ENCODE results near the gene IDUA.
"Not testable (repeated sequence)": the region's sequence is repeated elsewhere in the genome, so short reads cannot be mapped to it uniquely, and the experiment has no call there.

Gene IDUA

DNA sequence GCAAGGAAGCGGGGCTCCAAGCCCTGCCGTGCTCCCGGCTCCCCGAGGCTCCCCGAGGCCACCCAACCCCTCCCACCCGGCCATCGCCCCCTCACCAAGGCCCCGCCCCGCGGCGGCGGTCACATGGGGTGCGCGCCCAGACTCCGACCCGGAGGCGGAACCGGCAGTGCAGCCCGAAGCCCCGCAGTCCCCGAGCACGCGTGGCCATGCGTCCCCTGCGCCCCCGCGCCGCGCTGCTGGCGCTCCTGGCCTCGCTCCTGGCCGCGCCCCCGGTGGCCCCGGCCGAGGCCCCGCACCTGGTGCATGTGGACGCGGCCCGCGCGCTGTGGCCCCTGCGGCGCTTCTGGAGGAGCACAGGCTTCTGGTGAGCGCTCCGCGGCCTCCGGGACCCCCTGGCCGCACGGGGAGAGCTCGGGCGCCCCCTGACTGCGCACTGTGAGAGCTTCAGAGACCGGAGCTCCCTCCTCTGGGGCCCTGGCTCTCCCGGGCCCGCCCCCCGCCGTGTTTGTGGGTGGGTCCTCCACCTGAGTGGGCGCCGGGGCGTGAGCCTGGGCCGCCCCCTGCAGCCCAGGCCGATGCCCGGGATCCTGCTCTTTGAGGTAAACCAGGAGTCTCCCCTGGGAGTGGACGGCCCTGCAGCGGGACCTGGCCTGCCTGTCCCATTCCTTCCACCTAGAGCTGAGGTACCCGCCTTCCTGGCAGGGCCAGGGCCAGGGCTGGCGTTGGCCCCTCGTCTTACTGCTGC, at the start of gene IDUA:
IDUA (plus strand) TSS at position 166 of the 745 bp plus-strand sequence; CDS start at position 207, 41 bp downstream.
- Histone ChIP-seq H3K4me3 (ENCODE audit: low read length) (peak within 1 kb of the TSS; percentile 41; the same call in 1 of the 2 replicates), H3K27me3 (ENCODE audit: control insufficient read depth, insufficient read depth, low read length) (peaks cover 2% of the 10 kb centered on the region; the same call in 1 of the 2 replicates), H3K4me1 (ENCODE audit: control insufficient read depth, insufficient read depth, low read length) (no peaks in the 10 kb centered on the region), H3K9me3 (ENCODE audit: control insufficient read depth, insufficient read depth, low read length) (no peaks in the 10 kb centered on the region), H3K36me3 (ENCODE audit: control insufficient read depth, insufficient read depth, low read length) (no peaks in the 10 kb centered on the region; the same call in 1 of the 2 replicates), H3K27ac (ENCODE audit: low read length) (no peak within 1 kb of the TSS)
- no CpG with 5 or more reads among the region's 69 CpGs for WGBS (ENCODE audit: insufficient coverage, insufficient read length)
- no peak for DNase-seq (ENCODE audit: low read depth, low spot score)

DNA sequence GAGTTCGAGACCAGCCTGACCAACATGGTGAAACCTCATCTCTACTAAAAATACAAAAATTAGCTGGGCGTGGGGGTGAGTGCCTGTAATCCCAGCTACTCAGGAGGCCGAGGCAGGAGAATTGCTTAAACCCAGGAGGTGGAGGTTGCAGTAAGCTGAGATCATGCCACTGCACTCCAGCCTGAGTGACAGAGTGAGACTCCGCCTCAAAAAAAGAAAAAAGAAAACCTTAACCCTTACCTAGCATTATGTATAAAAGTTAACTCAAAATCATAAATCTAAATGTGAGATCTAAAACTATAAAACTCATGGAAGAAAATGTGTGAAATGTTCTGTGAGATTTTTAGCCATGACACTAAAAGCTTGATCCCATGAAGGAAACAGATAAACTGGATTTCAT, 47.3 kb upstream of the IDUA start:
- H3K4me3 ChIP-seq (ENCODE audit: low read length); H3K9me3 ChIP-seq (ENCODE audit: control insufficient read depth, insufficient read depth, low read length); DNase-seq (ENCODE audit: low read depth, low spot score); H3K27me3 ChIP-seq (ENCODE audit: control insufficient read depth, insufficient read depth, low read length); H3K4me1 ChIP-seq (ENCODE audit: control insufficient read depth, insufficient read depth, low read length); H3K36me3 ChIP-seq (ENCODE audit: control insufficient read depth, insufficient read depth, low read length); H3K27ac ChIP-seq (ENCODE audit: low read length): not testable (repeated sequence)
- no CpG with 5 or more reads among the region's 4 CpGs for WGBS (ENCODE audit: insufficient coverage, insufficient read length)

DNA sequence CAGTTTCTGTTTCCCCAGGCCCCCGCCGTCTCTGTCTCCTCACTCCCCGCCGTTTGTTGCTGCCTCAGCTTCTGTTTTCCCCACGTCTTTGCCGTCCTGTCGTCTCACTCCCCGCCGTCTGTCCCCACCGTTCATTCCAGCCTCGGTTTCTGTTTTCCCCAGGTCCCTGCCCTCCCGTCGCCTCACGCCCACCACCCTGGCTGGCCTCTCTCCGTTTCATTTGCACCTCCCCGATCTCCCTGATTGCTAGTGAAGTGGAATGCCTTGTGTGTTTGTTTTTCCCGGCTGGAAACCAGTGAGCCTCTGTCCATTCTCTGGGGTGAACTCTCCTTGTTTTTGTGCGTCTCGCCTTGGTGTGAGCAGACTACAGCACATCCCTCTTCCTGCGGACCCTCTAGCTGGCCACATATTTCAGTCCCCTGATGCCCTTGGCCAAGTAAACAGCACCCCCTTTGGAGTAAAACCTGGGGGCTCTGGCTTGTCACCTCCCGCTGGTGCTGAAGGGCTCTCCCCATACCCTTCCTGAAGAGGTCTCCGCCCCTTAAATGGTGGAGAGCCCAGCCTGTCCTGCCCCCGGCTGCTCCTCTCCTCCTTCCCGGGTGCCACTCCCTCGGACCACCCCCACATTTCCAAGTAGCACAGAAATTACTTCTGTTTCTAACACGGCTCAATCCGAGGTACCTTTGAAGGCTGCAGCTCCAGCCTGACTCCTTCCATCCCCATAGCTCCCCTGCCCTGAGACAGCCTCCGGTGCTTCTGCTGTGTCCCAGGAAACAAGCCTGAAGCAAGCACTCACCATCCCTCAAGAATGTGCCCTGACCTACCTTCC, 41.4 kb upstream of the IDUA start:
- WGBS (ENCODE audit: insufficient coverage, insufficient read length), result no CpG with 5 or more reads among the region's 28 CpGs
- 0 out of 2 replicates have a peak overlapping the region, but pooled peaks have one; percentile 3 for H3K4me3 ChIP-seq (ENCODE audit: low read length)
- DNase-seq (ENCODE audit: low read depth, low spot score), result no peak

DNA sequence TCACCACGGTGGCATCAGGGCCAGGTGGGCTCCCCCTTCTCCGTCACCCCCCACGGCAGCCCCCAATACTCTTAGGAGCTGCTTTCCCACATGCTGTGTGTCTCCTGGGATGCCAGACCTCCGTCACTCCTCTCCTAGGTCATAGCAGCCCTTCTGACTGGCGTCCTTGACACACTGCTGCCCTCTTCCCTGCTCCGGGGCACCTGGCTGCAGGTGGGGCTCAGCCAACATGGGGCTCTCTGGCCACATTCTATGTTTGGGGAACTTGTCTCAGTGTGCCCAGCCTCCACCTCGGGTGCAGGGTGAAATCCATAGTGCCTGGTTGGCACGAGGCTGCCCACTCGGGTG, 40.8 kb upstream of the IDUA start:
- Histone ChIP-seq H3K4me1 (ENCODE audit: control insufficient read depth, insufficient read depth, low read length) (peaks cover 2% of the 10 kb centered on the region), H3K36me3 (ENCODE audit: control insufficient read depth, insufficient read depth, low read length) (no peaks in the 10 kb centered on the region; the same call in 1 of the 2 replicates), H3K4me3 (ENCODE audit: low read length) (no peak overlapping the region), H3K27ac (ENCODE audit: low read length) (no peak overlapping the region), H3K27me3 (ENCODE audit: control insufficient read depth, insufficient read depth, low read length) (no peaks in the 10 kb centered on the region), H3K9me3 (ENCODE audit: control insufficient read depth, insufficient read depth, low read length) (no peaks in the 10 kb centered on the region)
- DNase-seq (ENCODE audit: low read depth, low spot score), result no peak
- WGBS (ENCODE audit: insufficient coverage, insufficient read length), result no CpG with 5 or more reads among the region's 9 CpGs

More for the DNA sequence above, 41.4 kb upstream of the IDUA start:
- H3K27me3 ChIP-seq (ENCODE audit: control insufficient read depth, insufficient read depth, low read length), result no peaks in the 10 kb centered on the region
- H3K4me1 ChIP-seq (ENCODE audit: control insufficient read depth, insufficient read depth, low read length), result peaks cover 2% of the 10 kb centered on the region
- H3K36me3 ChIP-seq (ENCODE audit: control insufficient read depth, insufficient read depth, low read length), result no peaks in the 10 kb centered on the region; the same call in 1 of the 2 replicates
- no peaks in the 10 kb centered on the region for H3K9me3 ChIP-seq (ENCODE audit: control insufficient read depth, insufficient read depth, low read length)
- H3K27ac ChIP-seq (ENCODE audit: low read length), result no peak overlapping the region

DNA sequence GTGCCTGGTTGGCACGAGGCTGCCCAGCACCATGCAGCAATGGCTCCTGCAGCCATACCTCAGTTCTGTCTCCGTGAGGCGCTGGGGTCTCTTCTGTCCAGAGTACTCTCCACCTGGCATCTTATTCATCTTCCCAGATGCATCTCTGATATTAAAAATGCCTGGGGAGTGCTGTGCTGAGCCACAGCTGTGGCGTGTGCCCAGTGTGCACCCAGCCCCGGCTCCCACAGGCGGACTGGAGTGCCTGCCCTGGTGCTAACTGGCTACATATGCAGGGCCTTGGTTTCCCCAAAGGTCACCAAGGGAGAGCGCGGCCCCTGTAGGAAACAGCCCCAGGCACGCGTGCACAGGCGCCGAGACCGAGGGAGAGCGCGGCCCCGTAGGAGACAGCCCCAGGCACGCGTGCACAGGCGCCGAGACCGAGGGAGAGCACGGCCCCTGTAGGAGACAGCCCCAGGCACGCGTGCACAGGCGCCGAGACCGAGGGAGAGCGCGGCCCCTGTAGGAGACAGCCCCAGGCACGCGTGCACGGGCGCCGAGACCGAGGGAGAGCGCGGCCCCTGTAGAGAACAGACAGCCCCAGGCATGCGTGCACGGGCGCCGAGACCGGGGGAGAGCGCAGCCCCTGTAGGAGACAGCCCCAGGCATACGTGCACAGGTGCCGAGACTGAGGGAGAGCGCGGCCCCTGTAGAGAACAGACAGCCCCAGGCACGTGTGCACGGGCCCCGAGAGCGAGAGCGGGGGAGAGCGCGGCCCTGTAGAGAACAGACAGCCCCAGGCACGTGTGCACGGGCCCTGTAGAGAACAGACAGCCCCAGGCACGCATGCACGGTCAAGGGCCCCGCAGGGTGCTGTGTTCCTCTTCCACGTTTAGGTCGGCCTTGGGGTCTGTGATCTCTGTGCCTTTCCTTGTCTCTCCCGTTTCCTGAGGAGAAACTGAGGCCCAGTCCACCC, 40.0 kb upstream of the IDUA start:
- H3K9me3 ChIP-seq (ENCODE audit: control insufficient read depth, insufficient read depth, low read length), result no peaks in the 10 kb centered on the region
- H3K27ac ChIP-seq (ENCODE audit: low read length), result no peak overlapping the region
- H3K4me3 ChIP-seq (ENCODE audit: low read length), result no peak overlapping the region
- H3K27me3 ChIP-seq (ENCODE audit: control insufficient read depth, insufficient read depth, low read length), result no peaks in the 10 kb centered on the region
- no peaks in the 10 kb centered on the region; the same call in 1 of the 2 replicates for H3K36me3 ChIP-seq (ENCODE audit: control insufficient read depth, insufficient read depth, low read length)
- WGBS (ENCODE audit: insufficient coverage, insufficient read length), result no CpG with 5 or more reads among the region's 62 CpGs
- peaks cover 2% of the 10 kb centered on the region for H3K4me1 ChIP-seq (ENCODE audit: control insufficient read depth, insufficient read depth, low read length)
- DNase-seq (ENCODE audit: low read depth, low spot score), result no peak

DNA sequence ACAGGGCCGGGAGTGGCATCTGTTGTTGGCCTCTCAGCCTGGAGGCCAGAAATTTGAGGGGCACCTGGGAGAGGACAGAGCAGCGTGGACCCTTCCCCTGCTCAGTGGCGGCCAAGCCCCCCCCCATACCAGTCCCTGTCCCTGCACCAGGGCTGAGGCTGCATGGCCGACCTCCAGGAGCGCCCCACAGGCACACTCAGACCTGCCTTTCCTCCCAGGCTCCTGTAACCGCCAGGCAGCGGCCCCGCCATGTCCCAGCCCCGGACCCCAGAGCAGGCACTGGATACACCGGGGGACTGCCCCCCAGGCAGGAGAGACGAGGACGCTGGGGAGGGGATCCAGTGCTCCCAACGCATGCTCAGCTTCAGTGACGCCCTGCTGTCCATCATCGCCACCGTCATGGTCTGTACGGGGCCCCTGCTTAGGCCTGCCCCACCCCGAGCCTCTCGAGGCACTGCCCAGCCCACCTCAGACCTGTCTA, 39.3 kb upstream of the IDUA start:
- H3K27me3 ChIP-seq (ENCODE audit: control insufficient read depth, insufficient read depth, low read length), result no peaks in the 10 kb centered on the region
- no peaks in the 10 kb centered on the region for H3K9me3 ChIP-seq (ENCODE audit: control insufficient read depth, insufficient read depth, low read length)
- no peak overlapping the region for H3K4me3 ChIP-seq (ENCODE audit: low read length)
- no CpG with 5 or more reads among the region's 19 CpGs for WGBS (ENCODE audit: insufficient coverage, insufficient read length)
- DNase-seq (ENCODE audit: low read depth, low spot score), result no peak
- H3K27ac ChIP-seq (ENCODE audit: low read length), result no peak overlapping the region
- H3K4me1 ChIP-seq (ENCODE audit: control insufficient read depth, insufficient read depth, low read length), result peaks cover 2% of the 10 kb centered on the region
- no peaks in the 10 kb centered on the region; the same call in 1 of the 2 replicates for H3K36me3 ChIP-seq (ENCODE audit: control insufficient read depth, insufficient read depth, low read length)

DNA sequence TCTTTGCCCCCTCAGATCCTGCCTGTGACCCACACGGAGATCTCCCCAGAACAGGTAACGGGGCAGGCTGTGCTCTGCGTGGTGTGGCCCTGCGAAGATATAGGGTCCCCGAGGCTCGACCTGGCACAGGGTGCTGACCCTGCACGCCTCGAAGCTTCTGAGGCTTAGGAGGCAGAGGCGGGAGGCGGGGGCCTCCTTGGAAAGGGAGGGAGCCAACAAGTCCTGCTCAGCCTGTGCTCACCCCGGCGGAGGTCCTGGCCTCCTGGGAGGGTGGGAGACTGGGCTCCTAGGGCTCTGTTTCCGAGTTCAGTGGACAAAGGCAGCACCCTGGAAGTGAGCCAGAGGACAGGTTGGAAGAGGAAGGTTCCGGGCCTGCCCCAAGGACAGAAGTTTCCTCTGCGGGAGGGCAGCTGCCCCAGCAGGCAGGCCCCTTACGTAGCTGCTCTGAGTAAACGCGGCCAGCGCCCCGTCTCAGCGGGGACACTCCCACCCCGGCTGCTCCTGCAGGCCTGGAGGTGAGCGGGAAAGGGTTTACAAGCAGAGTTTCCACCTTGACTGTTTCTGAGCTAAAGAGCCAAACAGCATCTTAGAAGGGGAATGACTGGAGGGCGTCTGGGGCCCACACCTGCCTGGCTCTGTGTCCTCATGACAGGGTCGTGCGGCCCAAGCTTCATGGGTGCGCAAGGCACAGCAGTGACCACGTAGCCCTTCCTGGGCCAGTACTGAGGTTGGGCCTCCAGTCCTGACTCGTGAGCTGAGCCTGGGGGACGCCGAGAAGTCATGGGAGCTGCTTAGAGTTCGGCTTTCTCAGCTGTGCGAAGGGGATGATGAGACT, 38.5 kb upstream of the IDUA start:
- Histone ChIP-seq H3K36me3 (ENCODE audit: control insufficient read depth, insufficient read depth, low read length) (no peaks in the 10 kb centered on the region; the same call in 1 of the 2 replicates), H3K4me3 (ENCODE audit: low read length) (no peak overlapping the region), H3K9me3 (ENCODE audit: control insufficient read depth, insufficient read depth, low read length) (no peaks in the 10 kb centered on the region), H3K27ac (ENCODE audit: low read length) (no peak overlapping the region), H3K4me1 (ENCODE audit: control insufficient read depth, insufficient read depth, low read length) (peaks cover 2% of the 10 kb centered on the region), H3K27me3 (ENCODE audit: control insufficient read depth, insufficient read depth, low read length) (no peaks in the 10 kb centered on the region)
- DNase-seq (ENCODE audit: low read depth, low spot score), result no peak
- WGBS (ENCODE audit: insufficient coverage, insufficient read length), result no CpG with 5 or more reads among the region's 33 CpGs

DNA sequence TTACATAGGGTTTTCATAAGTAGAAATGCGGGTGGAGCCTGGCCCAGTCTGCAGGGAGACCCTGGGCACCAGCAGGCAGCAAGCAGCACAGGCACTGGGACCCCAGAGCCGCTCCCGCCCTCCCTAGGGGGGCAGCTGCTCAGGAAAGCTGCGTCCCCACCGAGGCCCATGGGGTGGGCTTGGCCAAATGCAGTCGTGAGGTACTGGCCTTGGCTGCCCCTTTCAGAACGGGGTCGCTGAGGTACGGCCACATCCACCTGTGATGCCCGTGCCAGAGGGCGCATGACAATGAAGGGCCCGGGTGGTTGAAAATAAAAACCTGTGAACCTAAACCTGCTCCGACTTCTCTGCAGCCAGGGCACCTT, 37.9 kb upstream of the IDUA start:
- no peaks in the 10 kb centered on the region; the same call in 1 of the 2 replicates for H3K36me3 ChIP-seq (ENCODE audit: control insufficient read depth, insufficient read depth, low read length)
- H3K4me3 ChIP-seq (ENCODE audit: low read length), result no peak overlapping the region
- no peaks in the 10 kb centered on the region for H3K27me3 ChIP-seq (ENCODE audit: control insufficient read depth, insufficient read depth, low read length)
- DNase-seq (ENCODE audit: low read depth, low spot score), result no peak
- no CpG with 5 or more reads among the region's 13 CpGs for WGBS (ENCODE audit: insufficient coverage, insufficient read length)
- H3K9me3 ChIP-seq (ENCODE audit: control insufficient read depth, insufficient read depth, low read length), result no peaks in the 10 kb centered on the region
- no peak overlapping the region for H3K27ac ChIP-seq (ENCODE audit: low read length)
- peaks cover 2% of the 10 kb centered on the region for H3K4me1 ChIP-seq (ENCODE audit: control insufficient read depth, insufficient read depth, low read length)

DNA sequence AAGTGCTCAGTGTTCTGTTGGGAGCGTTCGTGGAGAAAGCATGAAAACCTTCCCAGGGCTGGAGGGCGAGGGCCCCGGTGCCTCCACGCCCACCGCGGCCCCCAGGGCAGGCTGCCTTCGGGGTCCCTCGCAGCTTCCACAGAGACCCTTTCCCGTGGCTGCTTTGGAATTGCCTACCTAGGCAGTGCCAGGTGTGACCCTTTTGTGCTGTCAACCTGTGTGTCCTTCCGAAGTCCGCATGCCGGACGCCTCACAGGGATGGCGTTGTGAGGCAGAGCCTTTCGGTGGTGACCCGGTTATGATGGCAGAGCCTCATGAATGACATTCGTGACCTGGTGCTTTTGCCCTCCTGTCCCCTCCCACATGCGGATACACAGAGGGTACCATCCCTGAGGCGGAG, 37.2 kb upstream of the IDUA start:
- Histone ChIP-seq H3K36me3 (ENCODE audit: control insufficient read depth, insufficient read depth, low read length) (no peaks in the 10 kb centered on the region; the same call in 1 of the 2 replicates), H3K27me3 (ENCODE audit: control insufficient read depth, insufficient read depth, low read length) (no peaks in the 10 kb centered on the region), H3K27ac (ENCODE audit: low read length) (no peak overlapping the region), H3K9me3 (ENCODE audit: control insufficient read depth, insufficient read depth, low read length) (no peaks in the 10 kb centered on the region), H3K4me3 (ENCODE audit: low read length) (no peak overlapping the region), H3K4me1 (ENCODE audit: control insufficient read depth, insufficient read depth, low read length) (peaks cover 2% of the 10 kb centered on the region)
- no CpG with 5 or more reads among the region's 20 CpGs for WGBS (ENCODE audit: insufficient coverage, insufficient read length)
- no peak for DNase-seq (ENCODE audit: low read depth, low spot score)
